DOHH2 (cell line): ENCODE measurements around the gene COL27A1.

ENCODE experiments used
- H3F3A ChIP-seq: fragments of 200-600 bp; sonication (generic), shearing (Covaris generic); 2 replicates; pipeline ENCODE4 v1.6.0; 2016; ENCODE audit warnings: antibody characterized with exemption, mild to moderate bottlenecking; ENCODE audit not compliant: control insufficient read depth, insufficient read depth
- H3K27ac ChIP-seq: fragments of 200-600 bp; sonication (generic); 2 replicates; pipeline ENCODE4 v1.5.1; 2014; ENCODE audit warnings: low read depth, mild to moderate bottlenecking, low read length, moderate library complexity
- H3K27me3 ChIP-seq: fragments of 200-600 bp; sonication (generic); 2 replicates; pipeline ENCODE4 v1.6.1; 2014; ENCODE audit warnings: mild to moderate bottlenecking, low read length, mixed read lengths; ENCODE audit not compliant: control insufficient read depth
- H3K36me3 ChIP-seq: fragments of 200-600 bp; sonication (generic); 2 replicates; pipeline ENCODE4 v1.6.1; 2014; ENCODE audit warnings: mild to moderate bottlenecking, low read length, moderate library complexity, mixed read lengths; ENCODE audit not compliant: control insufficient read depth
- H3K4me1 ChIP-seq: fragments of 200-600 bp; sonication (generic); 2 replicates; pipeline ENCODE4 v1.6.1; 2014; ENCODE audit warnings: mild to moderate bottlenecking, low read length, mixed read lengths; ENCODE audit not compliant: control insufficient read depth
- H3K4me2 ChIP-seq: fragments of 200-600 bp; sonication (generic); 2 replicates; pipeline ENCODE4 v1.6.0; 2014; ENCODE audit warnings: mild to moderate bottlenecking, low read length, moderate library complexity
- H3K4me3 ChIP-seq: fragments of 200-600 bp; sonication (generic); 2 replicates; pipeline ENCODE4 v1.5.1; 2014; ENCODE audit warnings: mild to moderate bottlenecking, low read length, mixed read lengths
- H3K79me2 ChIP-seq: fragments of 200-600 bp; sonication (generic); 2 replicates; pipeline ENCODE4 v1.6.1; 2014; ENCODE audit warnings: mild to moderate bottlenecking, low read length, mixed read lengths; ENCODE audit not compliant: control insufficient read depth
- H3K9me2 ChIP-seq: fragments of 200-600 bp; sonication (generic); replicated peaks from 2 replicates; pipeline ENCODE4 v1.6.1; 2014; ENCODE audit warnings: mild to moderate bottlenecking, low read length, mixed read lengths; ENCODE audit not compliant: control insufficient read depth
- H3K9me3 ChIP-seq: fragments of 200-600 bp; sonication (generic); 2 replicates; pipeline ENCODE4 v1.6.1; 2014; ENCODE audit warnings: antibody characterized with exemption, low read length, mixed read lengths; ENCODE audit not compliant: control insufficient read depth, insufficient read depth
- H4K20me1 ChIP-seq: fragments of 200-600 bp; sonication (generic); 2 replicates; pipeline ENCODE4 v1.6.0; 2014; ENCODE audit warnings: low read depth, mild to moderate bottlenecking, antibody characterized with exemption, low read length, moderate library complexity; ENCODE audit not compliant: control insufficient read depth, insufficient read depth
- CTCF ChIP-seq: fragments of 200-600 bp; sonication (generic); IDR thresholded peaks from one replicate; pipeline ENCODE4 v1.5.1; 2014; ENCODE audit warnings: antibody characterized with exemption, mild to moderate bottlenecking, low read depth, low read length; ENCODE audit not compliant: poor library complexity, severe bottlenecking
- EZH2phosphoT487 ChIP-seq: fragments of 200-600 bp; sonication (generic); IDR thresholded peaks from 2 replicates; pipeline ENCODE4 v1.6.1; 2017; ENCODE audit warnings: borderline replicate concordance, mild to moderate bottlenecking, antibody characterized with exemption, low read length, moderate library complexity, mixed read lengths

Gene COL27A1

GRCh38 chr9:114172981-114173833 is 17.9 kb downstream of the COL27A1 start:
- no peaks in the 10 kb centered on the region for H3K9me3 ChIP-seq
- no peak overlapping the region for H3K27ac ChIP-seq
- H3K4me2 ChIP-seq = no peak overlapping the region
- no peaks in the 10 kb centered on the region for H3K4me1 ChIP-seq
- no peaks in the 10 kb centered on the region; the same call in 1 of the 2 replicates for H4K20me1 ChIP-seq
- no peaks in the 10 kb centered on the region for H3K79me2 ChIP-seq
- no peaks in the 10 kb centered on the region for H3K9me2 ChIP-seq
- H3K27me3 ChIP-seq = no peaks in the 10 kb centered on the region
- H3F3A ChIP-seq = no peaks in the 10 kb centered on the region
- TF ChIP-seq EZH2phosphoT487 (no peak), CTCF (no peak)
- peaks cover 2% of the 10 kb centered on the region; the same call in 1 of the 2 replicates for H3K36me3 ChIP-seq
- no peak overlapping the region for H3K4me3 ChIP-seq

DNA sequence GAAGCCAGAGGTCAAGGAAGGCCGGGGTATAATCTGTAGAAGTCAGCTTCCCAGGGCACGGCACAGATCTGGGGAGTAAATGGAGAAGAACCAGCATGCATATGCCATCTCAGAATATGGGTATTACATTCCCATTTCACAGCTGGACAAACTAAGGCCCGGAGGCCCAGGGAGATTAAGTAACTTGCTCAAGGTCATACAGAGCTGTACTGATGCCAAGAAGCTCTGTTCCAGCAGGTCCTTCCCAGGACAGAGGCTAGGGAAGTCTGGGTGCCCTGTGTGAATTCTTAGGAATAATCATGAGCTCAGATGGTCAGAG is 19.2 kb downstream of the COL27A1 start:
- no peaks in the 10 kb centered on the region; the same call in 1 of the 2 replicates for H4K20me1 ChIP-seq
- H3F3A ChIP-seq = no peaks in the 10 kb centered on the region
- no peaks in the 10 kb centered on the region for H3K4me1 ChIP-seq
- H3K9me2 ChIP-seq = no peaks in the 10 kb centered on the region
- no peaks in the 10 kb centered on the region for H3K79me2 ChIP-seq
- H3K4me3 ChIP-seq = no peak overlapping the region
- no peaks in the 10 kb centered on the region for H3K27me3 ChIP-seq
- no peak overlapping the region for H3K4me2 ChIP-seq
- H3K36me3 ChIP-seq = no peaks in the 10 kb centered on the region
- TF ChIP-seq CTCF = no peak
- no peak for TF ChIP-seq EZH2phosphoT487
- no peaks in the 10 kb centered on the region for H3K9me3 ChIP-seq
- H3K27ac ChIP-seq = no peak overlapping the region

- H3K4me1 ChIP-seq = no peaks in the 10 kb centered on the region
- H4K20me1 ChIP-seq = no peaks in the 10 kb centered on the region; the same call in 1 of the 2 replicates
- no peak for TF ChIP-seq CTCF
- no peak for TF ChIP-seq EZH2phosphoT487
- H3F3A ChIP-seq = no peaks in the 10 kb centered on the region
- H3K9me3 ChIP-seq = no peaks in the 10 kb centered on the region
- no peaks in the 10 kb centered on the region for H3K9me2 ChIP-seq
- H3K36me3 ChIP-seq = no peaks in the 10 kb centered on the region
- H3K27me3 ChIP-seq = no peaks in the 10 kb centered on the region
- H3K27ac ChIP-seq = no peak overlapping the region
- H3K79me2 ChIP-seq = no peaks in the 10 kb centered on the region
- no peak overlapping the region for H3K4me3 ChIP-seq
- no peak overlapping the region for H3K4me2 ChIP-seq
These were observed 19.8 kb downstream of the COL27A1 start for GRCh38 chr9:114174876-114175771.
